Measurements from ENCODE around the gene CNN2.

The CNN2 gene

GRCh38 chr19:1015782-1016646 lies 10.4 kb upstream of the CNN2 start:
- Histone ChIP-seq H3K4me3 (ENCODE audit: low read length) (peak overlapping the region; percentile 21), H3K36me3 (replicated peaks; ENCODE audit: insufficient read depth, low read length) (peaks cover 12% of the 10 kb centered on the region; the same call in 1 of the 2 replicates), H3K9ac (ENCODE audit: low read length) (peak overlapping the region; percentile 45), H3K9me2 (replicated peaks; ENCODE audit: insufficient read depth, low read length) (no peaks in the 10 kb centered on the region), H3K4me2 (ENCODE audit: low read depth, low read length) (peak overlapping the region; percentile 73), H3K9me3 (replicated peaks; ENCODE audit: insufficient read depth, low read length) (no peaks in the 10 kb centered on the region), H3K4me1 (ENCODE audit: low read length) (peaks cover 45% of the 10 kb centered on the region), H3K27ac (ENCODE audit: low read length) (peak overlapping the region; percentile 60), H2AFZ (ENCODE audit: low read length) (no peak overlapping the region), H3K79me2 (ENCODE audit: low read length) (peaks cover 88% of the 10 kb centered on the region), H3K27me3 (replicated peaks; ENCODE audit: insufficient read depth, low read length) (no peaks in the 10 kb centered on the region), H4K20me1 (ENCODE audit: insufficient read depth, low read length) (peaks cover 25% of the 10 kb centered on the region), H3F3A (ENCODE audit: insufficient read depth, low read length) (peaks cover 18% of the 10 kb centered on the region)
- TF ChIP-seq EZH2phosphoT487 (IDR thresholded peaks at IDR 0.05; ENCODE audit: low read length) (no peak), CTCF (IDR thresholded peaks at IDR 0.05; ENCODE audit: low read length) (no peak), EZH2 (optimal IDR thresholded peaks at IDR 0.05; ENCODE audit: low read depth, low read length) (no peak)
- peak; percentile 90 for DNase-seq

GRCh38 chr19:1016647-1017114 lies 9.7 kb upstream of the CNN2 start:
- H3K4me3 ChIP-seq (ENCODE audit: low read length), result peak overlapping the region; percentile 21
- H3K79me2 ChIP-seq (ENCODE audit: low read length), result peaks cover 88% of the 10 kb centered on the region
- no peaks in the 10 kb centered on the region for H3K9me3 ChIP-seq (replicated peaks; ENCODE audit: insufficient read depth, low read length)
- peak overlapping the region; percentile 45 for H3K9ac ChIP-seq (ENCODE audit: low read length)
- H3K4me1 ChIP-seq (ENCODE audit: low read length), result peaks cover 45% of the 10 kb centered on the region
- H4K20me1 ChIP-seq (ENCODE audit: insufficient read depth, low read length), result peaks cover 25% of the 10 kb centered on the region
- no peaks in the 10 kb centered on the region for H3K9me2 ChIP-seq (replicated peaks; ENCODE audit: insufficient read depth, low read length)
- H3F3A ChIP-seq (ENCODE audit: insufficient read depth, low read length), result peaks cover 20% of the 10 kb centered on the region
- peak overlapping the region; percentile 60 for H3K27ac ChIP-seq (ENCODE audit: low read length)
- H3K4me2 ChIP-seq (ENCODE audit: low read depth, low read length), result peak overlapping the region; percentile 73
- peaks cover 10% of the 10 kb centered on the region; the same call in 1 of the 2 replicates for H3K36me3 ChIP-seq (replicated peaks; ENCODE audit: insufficient read depth, low read length)
- H2AFZ ChIP-seq (ENCODE audit: low read length), result no peak overlapping the region
- no peak for TF ChIP-seq EZH2 (optimal IDR thresholded peaks at IDR 0.05; ENCODE audit: low read depth, low read length)
- TF ChIP-seq EZH2phosphoT487 (IDR thresholded peaks at IDR 0.05; ENCODE audit: low read length), result no peak
- TF ChIP-seq CTCF (IDR thresholded peaks at IDR 0.05; ENCODE audit: low read length), result no peak
- H3K27me3 ChIP-seq (replicated peaks; ENCODE audit: insufficient read depth, low read length), result no peaks in the 10 kb centered on the region
- DNase-seq, result peak; percentile 50

- H3K79me2 ChIP-seq (ENCODE audit: low read length), result peaks cover 83% of the 10 kb centered on the region
- H3K9me2 ChIP-seq (replicated peaks; ENCODE audit: insufficient read depth, low read length), result no peaks in the 10 kb centered on the region
- H3K9me3 ChIP-seq (replicated peaks; ENCODE audit: insufficient read depth, low read length), result no peaks in the 10 kb centered on the region
- H3K4me1 ChIP-seq (ENCODE audit: low read length), result peaks cover 45% of the 10 kb centered on the region
- H2AFZ ChIP-seq (ENCODE audit: low read length), result no peak overlapping the region
- peaks cover 25% of the 10 kb centered on the region for H3F3A ChIP-seq (ENCODE audit: insufficient read depth, low read length)
- DNase-seq, result peak; percentile 70
- no peaks in the 10 kb centered on the region for H3K27me3 ChIP-seq (replicated peaks; ENCODE audit: insufficient read depth, low read length)
- H3K9ac ChIP-seq (ENCODE audit: low read length), result peak overlapping the region; percentile 45; the same call in 1 of the 2 replicates
- peak overlapping the region; percentile 21; the same call in 1 of the 2 replicates for H3K4me3 ChIP-seq (ENCODE audit: low read length)
- TF ChIP-seq EZH2phosphoT487 (IDR thresholded peaks at IDR 0.05; ENCODE audit: low read length), result no peak
- TF ChIP-seq EZH2 (optimal IDR thresholded peaks at IDR 0.05; ENCODE audit: low read depth, low read length), result no peak
- TF ChIP-seq CTCF (IDR thresholded peaks at IDR 0.05; ENCODE audit: low read length), result no peak
- peak overlapping the region; percentile 60 for H3K27ac ChIP-seq (ENCODE audit: low read length)
- H3K4me2 ChIP-seq (ENCODE audit: low read depth, low read length), result peak overlapping the region; percentile 73
- H4K20me1 ChIP-seq (ENCODE audit: insufficient read depth, low read length), result peaks cover 25% of the 10 kb centered on the region
- peaks cover 4% of the 10 kb centered on the region; the same call in 1 of the 2 replicates for H3K36me3 ChIP-seq (replicated peaks; ENCODE audit: insufficient read depth, low read length)
Observed at GRCh38 chr19:1017115-1017905, 9.1 kb upstream of the CNN2 start.

Measured in MM.1S (cell line).